Sigmoid colon (tissue), 4 donors: Measurements from ENCODE around the gene PACRG.

Experiments used
- CTCF ChIP-seq, 4 experiments: fragments of 450-650 bp in 3 of 4; fragments of 200-600 bp in 1 of 4; IDR thresholded peaks; one replicate each; pipeline ENCODE4 v1.5.1; 2016 to 2019; ENCODE audit warnings: antibody characterized with exemption in 4 of 4, mild to moderate bottlenecking in 3 of 4, moderate library complexity in 2 of 4
- EP300 ChIP-seq, 4 donors: sonication (generic); formaldehyde crosslinking; IDR thresholded peaks; one replicate each; pipeline ENCODE4 v1.6.1; 2017; ENCODE audit warnings: antibody characterized with exemption in 4 of 4
- POLR2A ChIP-seq, 2 donors: fragments of 450-650 bp; IDR thresholded peaks; one replicate each; pipeline ENCODE4 v1.6.1; 2016; ENCODE audit warnings: antibody characterized with exemption in 2 of 2, mild to moderate bottlenecking in 2 of 2, moderate library complexity in 2 of 2
- POLR2AphosphoS5 ChIP-seq, 4 donors: sonication (generic); formaldehyde crosslinking; IDR thresholded peaks; one replicate each; pipeline ENCODE4 v1.6.1; 2017; ENCODE audit warnings: antibody characterized with exemption in 4 of 4

GRCh38 chr6:163176097-163176496, 448.3 kb downstream of the PACRG start:
- TF ChIP-seq CTCF (IDR thresholded peaks at IDR 0.05): no peak
- TF ChIP-seq POLR2AphosphoS5 (IDR thresholded peaks at IDR 0.05): no peak
- no peak for TF ChIP-seq EP300 (IDR thresholded peaks at IDR 0.05)
- no peak for TF ChIP-seq POLR2A (IDR thresholded peaks at IDR 0.05)
